Peyer's patch (tissue), 4 donors: Measurements from ENCODE around the gene OCIAD2.

Experiments
- POLR2A ChIP-seq, 2 donors: fragments of 450-650 bp; IDR thresholded peaks; one replicate each; pipeline ENCODE4 v1.5.1; 2017; ENCODE audit warnings: antibody characterized with exemption in 2 of 2, mild to moderate bottlenecking in 2 of 2, moderate library complexity in 2 of 2
- TF ChIP-seq, protein P1 (sequence below), 6 experiments: fragments of 450-650 bp in 4 of 6; fragments of 200-600 bp in 2 of 6; sonication (generic) in 1 of 6; IDR thresholded peaks; one replicate each; pipeline ENCODE4 v1.5.1; 2017 to 2019; ENCODE audit warnings: antibody characterized with exemption in 6 of 6, mild to moderate bottlenecking in 3 of 6, moderate library complexity in 1 of 6

DNA sequence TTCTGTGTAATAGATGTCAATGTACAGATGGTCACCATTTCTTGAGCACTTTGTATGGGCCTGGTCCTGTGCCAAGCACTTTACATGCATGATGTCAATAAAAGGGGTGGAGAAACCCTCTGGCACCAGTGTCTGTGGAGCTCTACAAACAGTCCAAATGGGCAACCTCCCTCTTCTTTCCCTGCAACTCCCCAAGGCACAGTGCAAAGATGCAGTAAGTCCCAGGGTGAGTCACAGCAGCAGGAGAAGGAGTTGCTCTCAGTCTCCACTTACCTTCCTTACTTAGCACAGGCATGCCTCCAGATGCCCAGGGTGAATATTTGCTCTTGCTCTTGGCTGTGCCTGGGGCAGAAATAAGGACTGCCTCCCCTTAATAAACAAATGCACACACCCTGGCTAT lies 4.3 kb downstream of the OCIAD2 start:
- TF ChIP-seq, protein P1, sequence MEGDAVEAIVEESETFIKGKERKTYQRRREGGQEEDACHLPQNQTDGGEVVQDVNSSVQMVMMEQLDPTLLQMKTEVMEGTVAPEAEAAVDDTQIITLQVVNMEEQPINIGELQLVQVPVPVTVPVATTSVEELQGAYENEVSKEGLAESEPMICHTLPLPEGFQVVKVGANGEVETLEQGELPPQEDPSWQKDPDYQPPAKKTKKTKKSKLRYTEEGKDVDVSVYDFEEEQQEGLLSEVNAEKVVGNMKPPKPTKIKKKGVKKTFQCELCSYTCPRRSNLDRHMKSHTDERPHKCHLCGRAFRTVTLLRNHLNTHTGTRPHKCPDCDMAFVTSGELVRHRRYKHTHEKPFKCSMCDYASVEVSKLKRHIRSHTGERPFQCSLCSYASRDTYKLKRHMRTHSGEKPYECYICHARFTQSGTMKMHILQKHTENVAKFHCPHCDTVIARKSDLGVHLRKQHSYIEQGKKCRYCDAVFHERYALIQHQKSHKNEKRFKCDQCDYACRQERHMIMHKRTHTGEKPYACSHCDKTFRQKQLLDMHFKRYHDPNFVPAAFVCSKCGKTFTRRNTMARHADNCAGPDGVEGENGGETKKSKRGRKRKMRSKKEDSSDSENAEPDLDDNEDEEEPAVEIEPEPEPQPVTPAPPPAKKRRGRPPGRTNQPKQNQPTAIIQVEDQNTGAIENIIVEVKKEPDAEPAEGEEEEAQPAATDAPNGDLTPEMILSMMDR (IDR thresholded peaks at IDR 0.05), result no peak
- TF ChIP-seq POLR2A (IDR thresholded peaks at IDR 0.05), result no peak
